GM11168 (cell line): ENCODE measurements around the gene MICAL2.

Experiments
- in situ Hi-C: fragments of 300-500 bp; cut with MboI; formaldehyde crosslinking; loops from one replicate; pipeline ENCODE4 v1.12.0; 2022; ENCODE audit warnings: low sequenced_read_pairs; ENCODE audit not compliant: unreplicated experiment

Gene MICAL2

GRCh38 chr11:12235947-12236743 is 125.8 kb downstream of the MICAL2 start:
- in situ Hi-C loops, result loop anchor here (5.0 kb wide), 1 partner anchor 189 kb away; no protein-coding TSS in a partner anchor

DNA sequence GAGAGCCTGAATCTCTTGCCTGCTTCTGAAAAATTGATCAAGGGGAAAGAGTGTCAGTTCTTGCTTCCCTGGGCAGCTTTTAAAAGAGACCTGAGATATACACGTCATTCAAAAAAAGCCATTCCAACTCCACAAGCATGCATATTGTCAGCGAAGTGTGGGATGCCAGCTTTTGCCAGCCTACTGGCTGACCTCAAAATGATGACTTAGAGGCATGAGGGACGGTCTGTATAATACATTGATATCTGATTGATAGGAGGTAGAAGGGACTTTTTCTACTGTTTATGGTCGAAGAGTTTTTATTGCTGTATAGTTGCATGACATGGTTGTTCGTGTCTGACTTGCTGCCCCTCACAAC is 126.3 kb downstream of the MICAL2 start:
- in situ Hi-C loops, result loop anchor here (5.0 kb wide), 1 partner anchor 189 kb away; no protein-coding TSS in a partner anchor

DNA sequence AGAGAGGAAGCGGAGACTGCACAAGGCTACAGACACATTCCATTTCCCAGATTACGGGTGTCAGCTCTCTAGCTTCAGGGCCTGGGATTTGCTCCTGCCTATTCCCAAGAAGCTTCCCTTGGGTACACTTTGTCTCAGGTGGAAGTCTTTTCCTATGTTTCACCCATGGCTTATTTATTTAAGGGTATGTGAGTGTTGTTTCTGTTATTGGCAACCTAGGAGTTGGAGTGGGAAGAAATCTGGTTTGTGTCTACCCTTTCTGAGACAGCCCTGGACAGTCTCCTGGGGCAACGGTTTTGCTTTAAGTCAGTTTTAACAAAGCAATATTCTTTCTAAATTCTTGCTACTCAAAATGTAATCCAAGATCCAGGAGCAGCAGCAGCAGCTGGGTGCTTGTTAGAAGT is 127.0 kb downstream of the MICAL2 start:
- in situ Hi-C loops, result loop anchor here (5.0 kb wide), 1 partner anchor 190 kb away; no protein-coding TSS in a partner anchor

DNA sequence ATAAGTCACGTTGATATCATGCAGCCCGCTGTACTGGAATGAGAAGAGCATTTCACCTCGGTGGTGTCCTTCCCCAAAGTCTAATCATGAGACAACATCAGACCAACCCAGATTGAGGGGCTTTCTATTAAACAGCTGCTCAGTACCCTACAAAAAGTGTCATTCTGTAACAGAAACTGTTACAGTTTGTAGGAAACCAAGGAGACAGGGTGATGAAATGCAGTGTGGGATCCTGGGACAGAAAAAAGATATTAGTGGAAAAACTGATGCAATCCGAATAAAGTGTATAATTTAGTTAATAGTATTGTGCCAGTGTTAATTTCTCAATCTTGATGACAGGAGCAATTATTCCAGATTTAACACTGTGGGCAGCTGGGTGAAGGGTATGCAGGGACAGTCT is 128.0 kb downstream of the MICAL2 start:
- in situ Hi-C loops, result loop anchor here (5.0 kb wide), 1 partner anchor 191 kb away; no protein-coding TSS in a partner anchor

DNA sequence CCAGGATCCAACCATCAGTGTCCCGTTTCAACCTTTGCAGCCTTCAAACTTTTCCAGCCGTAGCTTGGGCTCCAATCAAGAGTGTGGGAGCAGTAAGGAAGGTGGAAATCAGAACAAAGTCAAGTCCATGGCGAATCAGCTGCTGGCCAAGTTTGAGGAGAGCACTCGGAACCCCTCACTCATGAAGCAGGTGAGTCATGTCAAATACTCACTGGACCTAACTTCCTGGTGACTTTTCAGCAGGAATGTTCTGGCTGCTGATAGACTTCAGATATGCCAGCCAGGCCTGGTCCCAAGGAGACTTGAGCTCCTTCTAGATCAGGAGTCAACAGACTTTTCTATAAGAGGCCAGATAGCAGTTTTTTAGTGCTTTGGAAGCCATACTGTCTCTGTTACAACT is 129.0 kb downstream of the MICAL2 start:
- in situ Hi-C loops, result loop anchor here (5.0 kb wide), 1 partner anchor 192 kb away; no protein-coding TSS in a partner anchor

DNA sequence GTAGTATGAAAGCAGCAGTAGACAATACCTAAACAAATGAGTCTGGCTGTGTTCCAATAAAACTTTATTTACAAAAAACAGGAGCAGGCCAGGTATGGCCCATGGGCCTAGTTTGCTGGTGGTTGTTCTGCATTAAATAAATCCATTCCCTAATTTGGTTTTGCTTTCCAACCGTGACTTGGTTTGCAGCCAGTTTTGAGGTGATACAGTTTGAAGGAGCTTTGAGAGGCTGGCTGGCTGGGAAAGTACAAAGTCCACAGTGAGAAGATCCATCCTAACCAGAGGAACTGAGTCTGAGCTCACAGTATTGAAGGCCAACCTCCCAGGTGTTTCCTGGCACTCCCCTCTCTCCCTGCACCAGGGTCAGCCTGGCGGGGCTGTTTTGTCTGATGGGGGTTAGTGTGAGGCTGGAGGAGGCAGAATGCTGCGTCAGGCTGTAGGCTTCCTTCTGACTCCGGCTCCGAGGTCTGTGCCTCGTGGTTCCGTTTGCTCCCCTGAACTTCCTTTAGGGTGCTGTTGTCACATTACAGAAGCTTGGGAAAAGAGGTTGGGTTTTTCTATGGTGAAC is 129.5 kb downstream of the MICAL2 start:
- in situ Hi-C loops, result loop anchor here (5.0 kb wide), 1 partner anchor 193 kb away; no protein-coding TSS in a partner anchor

- in situ Hi-C loops, result no loop called here
Observed at GRCh38 chr11:12240677-12241076, 130.3 kb downstream of the MICAL2 start.

- in situ Hi-C loops, result no loop called here
Observed at GRCh38 chr11:12241401-12241800, 131.0 kb downstream of the MICAL2 start.

DNA sequence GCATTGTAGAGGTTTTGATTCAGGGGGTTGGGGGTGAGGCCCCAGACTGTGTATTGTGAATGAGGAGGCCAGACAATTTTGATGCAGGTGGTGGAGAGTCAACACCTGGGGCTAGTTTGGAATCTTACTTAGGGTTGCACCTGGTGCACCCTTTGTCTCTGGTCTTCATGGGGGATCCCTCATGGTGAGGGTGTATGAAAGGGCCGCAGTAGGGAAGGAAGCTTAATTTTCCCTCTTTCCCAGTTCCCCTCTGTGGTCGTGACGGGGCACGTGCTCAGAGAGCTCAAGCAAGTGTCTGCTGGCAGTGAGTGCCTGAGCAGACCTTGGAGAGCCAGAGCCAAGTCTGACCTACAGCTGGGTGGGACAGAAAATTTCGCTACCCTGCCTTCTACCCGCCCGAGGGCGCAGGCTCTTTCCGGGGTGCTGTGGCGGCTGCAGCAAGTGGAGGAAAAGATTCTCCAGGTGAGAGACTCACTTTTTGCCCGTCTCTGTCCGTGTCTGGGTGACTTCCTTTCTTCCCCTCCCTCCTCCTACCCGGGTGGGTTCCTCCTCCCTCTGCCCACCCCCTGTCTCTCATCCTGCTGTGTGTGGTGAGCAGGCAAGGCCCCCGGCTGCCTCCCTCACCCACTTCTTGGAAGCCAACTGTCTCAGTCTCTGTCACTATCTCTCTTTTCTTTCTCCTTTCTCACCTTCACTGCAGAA is 131.7 kb downstream of the MICAL2 start:
- in situ Hi-C loops, result no loop called here

- in situ Hi-C loops, result no loop called here
Observed at GRCh38 chr11:12242966-12243365, 132.6 kb downstream of the MICAL2 start.

GRCh38 chr11:12243486-12243885 is 133.1 kb downstream of the MICAL2 start:
- in situ Hi-C loops, result no loop called here

GRCh38 chr11:12243911-12244550 is 133.6 kb downstream of the MICAL2 start:
- in situ Hi-C loops, result no loop called here

GRCh38 chr11:12245091-12245490 is 134.7 kb downstream of the MICAL2 start:
- in situ Hi-C loops, result no loop called here

- in situ Hi-C loops, result no loop called here
Observed at GRCh38 chr11:12245549-12246016, 135.2 kb downstream of the MICAL2 start.

GRCh38 chr11:12246147-12246546 is 135.8 kb downstream of the MICAL2 start:
- in situ Hi-C loops, result no loop called here

GRCh38 chr11:12246989-12247388 is 136.6 kb downstream of the MICAL2 start:
- in situ Hi-C loops, result no loop called here

GRCh38 chr11:12247543-12248254 is 137.3 kb downstream of the MICAL2 start:
- in situ Hi-C loops, result no loop called here

GRCh38 chr11:12248330-12248729 is 137.9 kb downstream of the MICAL2 start:
- in situ Hi-C loops, result no loop called here

GRCh38 chr11:12249590-12250260 is 139.3 kb downstream of the MICAL2 start:
- in situ Hi-C loops, result no loop called here
